ENCODE results near the gene ANTKMT.

- TF ChIP-seq CTCF (IDR thresholded peaks at IDR 0.05) (no peak), POLR2A (IDR thresholded peaks at IDR 0.05) (no peak)
These were observed 24.8 kb downstream of the ANTKMT start for GRCh38 chr16:745739-746138.
